ENCODE measurements around the gene BEX2.

DNA sequence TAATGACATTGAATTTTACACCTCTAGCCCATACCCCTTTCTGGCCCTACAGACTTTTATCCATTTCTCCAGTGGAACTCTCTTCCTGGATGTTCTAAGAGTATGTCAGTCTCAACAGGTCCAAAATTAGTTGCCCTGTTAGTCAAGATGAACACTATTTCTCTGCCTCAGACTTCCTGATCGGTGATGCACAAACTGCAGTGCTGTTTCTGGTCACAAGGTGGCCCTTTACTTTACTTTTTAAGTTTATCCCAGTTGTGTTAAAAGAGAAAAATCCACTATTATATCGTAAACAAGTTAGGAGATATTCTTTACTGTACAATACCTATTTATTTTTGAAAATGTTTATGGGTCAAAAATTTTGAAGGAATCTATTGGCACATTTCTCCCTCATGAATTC lies 32.3 kb upstream of the BEX2 start:
- TF ChIP-seq, protein P1, sequence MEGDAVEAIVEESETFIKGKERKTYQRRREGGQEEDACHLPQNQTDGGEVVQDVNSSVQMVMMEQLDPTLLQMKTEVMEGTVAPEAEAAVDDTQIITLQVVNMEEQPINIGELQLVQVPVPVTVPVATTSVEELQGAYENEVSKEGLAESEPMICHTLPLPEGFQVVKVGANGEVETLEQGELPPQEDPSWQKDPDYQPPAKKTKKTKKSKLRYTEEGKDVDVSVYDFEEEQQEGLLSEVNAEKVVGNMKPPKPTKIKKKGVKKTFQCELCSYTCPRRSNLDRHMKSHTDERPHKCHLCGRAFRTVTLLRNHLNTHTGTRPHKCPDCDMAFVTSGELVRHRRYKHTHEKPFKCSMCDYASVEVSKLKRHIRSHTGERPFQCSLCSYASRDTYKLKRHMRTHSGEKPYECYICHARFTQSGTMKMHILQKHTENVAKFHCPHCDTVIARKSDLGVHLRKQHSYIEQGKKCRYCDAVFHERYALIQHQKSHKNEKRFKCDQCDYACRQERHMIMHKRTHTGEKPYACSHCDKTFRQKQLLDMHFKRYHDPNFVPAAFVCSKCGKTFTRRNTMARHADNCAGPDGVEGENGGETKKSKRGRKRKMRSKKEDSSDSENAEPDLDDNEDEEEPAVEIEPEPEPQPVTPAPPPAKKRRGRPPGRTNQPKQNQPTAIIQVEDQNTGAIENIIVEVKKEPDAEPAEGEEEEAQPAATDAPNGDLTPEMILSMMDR (IDR thresholded peaks at IDR 0.05; ENCODE audit: low read length), result peak; percentile 73
- TF ChIP-seq EZH2 (optimal IDR thresholded peaks at IDR 0.05; ENCODE audit: low read depth, low read length) (no peak), EZH2phosphoT487 (IDR thresholded peaks at IDR 0.05; ENCODE audit: low read length) (no peak)

All from MM.1S (cell line).